Measurements from ENCODE around the gene CCDC157. TPM values are rescaled to one million over a fixed set of nuclear protein-coding genes. Genes with fewer than 3 reads are reported as not detected.

CCDC157 gene
- total RNA-seq, 2 experiments from 2014 or later = 2.2 to 2.4 TPM

- ChIA-PET POLR2A (no interaction called here), CTCF (no interaction called here)
- no peaks in the 10 kb centered on the region for H3K4me1 Mint-ChIP-seq (ENCODE audit: low read depth)
- no peak for DNase-seq
- no peaks in the 10 kb centered on the region for H3K36me3 Mint-ChIP-seq (ENCODE audit: low read depth)
- no peak for ATAC-seq
- intact Hi-C loops (cut with micrococcal nuclease) = no loop called here
- H3K9me3 Mint-ChIP-seq = no peaks in the 10 kb centered on the region
- H3K27ac Mint-ChIP-seq = no peak overlapping the region
- no peaks in the 10 kb centered on the region for H3K27me3 Mint-ChIP-seq
- no peak overlapping the region for H3K4me3 Mint-ChIP-seq
- no peak for TF ChIP-seq CTCF (IDR thresholded peaks at IDR 0.05)
Observed at GRCh38 chr22:30371321-30371720, 14.5 kb downstream of the CCDC157 start.

GRCh38 chr22:30371981-30372380 lies 15.2 kb downstream of the CCDC157 start:
- ATAC-seq = no peak
- H3K4me1 Mint-ChIP-seq (ENCODE audit: low read depth) = no peaks in the 10 kb centered on the region
- H3K36me3 Mint-ChIP-seq (ENCODE audit: low read depth) = no peaks in the 10 kb centered on the region
- CTCF ChIA-PET = no interaction called here
- intact Hi-C loops (cut with micrococcal nuclease) = no loop called here
- H3K4me3 Mint-ChIP-seq = no peak overlapping the region
- H3K27me3 Mint-ChIP-seq = no peaks in the 10 kb centered on the region
- no peak for DNase-seq
- no peak overlapping the region for H3K27ac Mint-ChIP-seq
- TF ChIP-seq CTCF (IDR thresholded peaks at IDR 0.05) = no peak
- H3K9me3 Mint-ChIP-seq = no peaks in the 10 kb centered on the region
- POLR2A ChIA-PET = no interaction called here

GRCh38 chr22:30372915-30373314 lies 16.1 kb downstream of the CCDC157 start:
- intact Hi-C loops (cut with micrococcal nuclease) = no loop called here
- no peak for ATAC-seq
- DNase-seq = no peak

GRCh38 chr22:30373331-30374325 lies 16.8 kb downstream of the CCDC157 start:
- H3K36me3 Mint-ChIP-seq (ENCODE audit: low read depth) = no peaks in the 10 kb centered on the region

More at GRCh38 chr22:30372915-30373314, 16.1 kb downstream of the CCDC157 start:
- Mint-ChIP-seq H3K4me1 (ENCODE audit: low read depth) (no peaks in the 10 kb centered on the region), H3K36me3 (ENCODE audit: low read depth) (no peaks in the 10 kb centered on the region), H3K4me3 (no peak overlapping the region), H3K27me3 (no peaks in the 10 kb centered on the region), H3K27ac (no peak overlapping the region), H3K9me3 (no peaks in the 10 kb centered on the region)
- no peak for TF ChIP-seq CTCF (IDR thresholded peaks at IDR 0.05)
- ChIA-PET CTCF (no interaction called here), POLR2A (interaction anchor here (1.0 kb wide), 1 partner anchor 13 kb away, joined by 3 read pairs; no protein-coding TSS in a partner anchor)

More at GRCh38 chr22:30373331-30374325, 16.8 kb downstream of the CCDC157 start:
- Mint-ChIP-seq H3K27me3 (no peaks in the 10 kb centered on the region), H3K4me1 (ENCODE audit: low read depth) (no peaks in the 10 kb centered on the region), H3K27ac (no peak overlapping the region), H3K9me3 (no peaks in the 10 kb centered on the region), H3K4me3 (no peak overlapping the region)
- CTCF ChIA-PET = interaction anchor here (0.9 to 1.1 kb wide), 2 partner anchors 18 to 85 kb away, joined by 3 to 4 read pairs; no protein-coding TSS in a partner anchor
- ATAC-seq (no peak), DNase-seq (no peak)
- TF ChIP-seq CTCF (IDR thresholded peaks at IDR 0.05) = no peak
- POLR2A ChIA-PET = interaction anchor here (0.9 to 1.2 kb wide), 3 partner anchors 12 to 86 kb away, joined by 3 read pairs; no protein-coding TSS in a partner anchor
- intact Hi-C loops (cut with micrococcal nuclease) = no loop called here

All from activated CD8-positive, alpha-beta T cell treated with anti-CD3 and anti-CD28 coated beads for 36 hours (primary cell).